ACHN (cell line): ENCODE data around the gene RASA3.
"Not testable (repeated sequence)": the region's sequence is repeated elsewhere in the genome, so short reads cannot be mapped to it uniquely, and the experiment has no call there.

Experiments
- DNase-seq: peaks from one replicate; pipeline ENCODE4 v3.0.0-alpha.2; 2015
- in situ Hi-C: cut with HindIII; loops from 2 replicates; pipeline ENCODE4 v1.10.0; 2017; ENCODE audit warnings: low sequenced_read_pairs, low pct_ligation_motif_present, low pct_unique_long_range_greater_than_20kb

RASA3 gene

GRCh38 chr13:114144606-114145244 lies 12.3 kb upstream of the RASA3 start:
- no peak for DNase-seq
- in situ Hi-C loops: no loop called here

GRCh38 chr13:114143806-114144605 lies 11.6 kb upstream of the RASA3 start:
- in situ Hi-C loops: no loop called here
- no peak for DNase-seq

GRCh38 chr13:114142640-114143490 lies 10.4 kb upstream of the RASA3 start:
- no peak for DNase-seq

GRCh38 chr13:114142137-114142550 lies 9.7 kb upstream of the RASA3 start:
- in situ Hi-C loops: no loop called here
- DNase-seq: no peak

More at GRCh38 chr13:114142640-114143490, 10.4 kb upstream of the RASA3 start:
- in situ Hi-C loops: no loop called here

GRCh38 chr13:114141261-114141996 lies 9.0 kb upstream of the RASA3 start:
- no peak for DNase-seq
- in situ Hi-C loops: no loop called here

- DNase-seq: no peak
- in situ Hi-C loops: no loop called here
Measured at GRCh38 chr13:114140906-114141250, 8.5 kb upstream of the RASA3 start.

GRCh38 chr13:114140131-114140905 lies 7.9 kb upstream of the RASA3 start:
- in situ Hi-C loops: no loop called here
- DNase-seq: no peak

GRCh38 chr13:114136576-114136975 lies 4.2 kb upstream of the RASA3 start:
- DNase-seq: no peak
- in situ Hi-C loops: no loop called here

GRCh38 chr13:114135731-114136171 lies 3.3 kb upstream of the RASA3 start:
- peak; percentile 40 for DNase-seq
- in situ Hi-C loops: no loop called here

- DNase-seq: no peak
- in situ Hi-C loops: no loop called here
Measured at GRCh38 chr13:114134944-114135610, 2.7 kb upstream of the RASA3 start.

- DNase-seq: peak; percentile 62
- in situ Hi-C loops: no loop called here
Measured at GRCh38 chr13:114134111-114134943, 1.9 kb upstream of the RASA3 start.

GRCh38 chr13:114133552-114133951 lies 1.1 kb upstream of the RASA3 start:
- DNase-seq: not testable (repeated sequence)

GRCh38 chr13:114133126-114133525 lies 703 bp upstream of the RASA3 start:
- DNase-seq, in situ Hi-C loops: not testable (repeated sequence)

More at GRCh38 chr13:114133552-114133951, 1.1 kb upstream of the RASA3 start:
- in situ Hi-C loops: not testable (repeated sequence)

- peak; percentile 28 for DNase-seq
- in situ Hi-C loops: no loop called here
Measured at GRCh38 chr13:114131583-114132418, 622 bp downstream of the RASA3 start.

- DNase-seq: peak; percentile 76
- in situ Hi-C loops: no loop called here
Measured at GRCh38 chr13:114130837-114131582, 1.4 kb downstream of the RASA3 start.
